ENCODE measurements around the gene SEC22A. TPM values are rescaled to one million over a fixed set of nuclear protein-coding genes. Genes with fewer than 3 reads are reported as not detected.

Gene SEC22A
- total RNA-seq, 1 donor from 2014 or later, result 17.7 TPM

DNA sequence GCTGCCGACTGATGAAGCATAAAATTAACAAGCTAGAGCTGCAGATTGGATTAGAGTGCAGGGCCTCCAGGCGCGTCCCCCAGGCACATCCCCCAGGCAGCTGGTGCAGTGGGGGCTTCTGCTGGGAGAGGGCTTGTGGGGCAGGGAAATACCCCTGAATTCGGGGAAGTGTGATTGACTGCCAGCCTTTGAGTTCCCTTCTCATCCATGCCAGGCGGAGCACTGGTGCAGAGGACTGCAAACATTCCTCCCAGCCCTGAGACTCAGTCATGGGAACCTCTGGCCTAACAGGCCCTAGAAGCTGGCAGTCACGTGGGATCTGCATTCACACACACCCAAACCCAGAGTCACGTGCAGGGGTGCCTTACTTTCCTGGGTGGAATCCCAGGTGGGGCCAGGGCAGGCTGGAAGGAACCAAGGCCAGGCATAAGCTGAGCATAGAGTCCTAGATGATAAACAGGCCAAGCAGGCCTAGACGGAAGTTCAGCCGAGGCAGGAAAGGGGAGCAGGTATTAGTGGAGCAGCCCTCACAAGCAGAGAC is 46.2 kb upstream of the SEC22A start:
- intact Hi-C loops (cut with DNase I), result no loop called here
- H3K27me3 ChIP-seq, result no peaks in the 10 kb centered on the region
- TF ChIP-seq POLR2AphosphoS5 (IDR thresholded peaks at IDR 0.05; ENCODE audit: insufficient read depth in 1 of 2, low read depth in 1 of 2) (no peak), POLR2A (IDR thresholded peaks at IDR 0.05) (no peak)
- TF ChIP-seq, protein P1, sequence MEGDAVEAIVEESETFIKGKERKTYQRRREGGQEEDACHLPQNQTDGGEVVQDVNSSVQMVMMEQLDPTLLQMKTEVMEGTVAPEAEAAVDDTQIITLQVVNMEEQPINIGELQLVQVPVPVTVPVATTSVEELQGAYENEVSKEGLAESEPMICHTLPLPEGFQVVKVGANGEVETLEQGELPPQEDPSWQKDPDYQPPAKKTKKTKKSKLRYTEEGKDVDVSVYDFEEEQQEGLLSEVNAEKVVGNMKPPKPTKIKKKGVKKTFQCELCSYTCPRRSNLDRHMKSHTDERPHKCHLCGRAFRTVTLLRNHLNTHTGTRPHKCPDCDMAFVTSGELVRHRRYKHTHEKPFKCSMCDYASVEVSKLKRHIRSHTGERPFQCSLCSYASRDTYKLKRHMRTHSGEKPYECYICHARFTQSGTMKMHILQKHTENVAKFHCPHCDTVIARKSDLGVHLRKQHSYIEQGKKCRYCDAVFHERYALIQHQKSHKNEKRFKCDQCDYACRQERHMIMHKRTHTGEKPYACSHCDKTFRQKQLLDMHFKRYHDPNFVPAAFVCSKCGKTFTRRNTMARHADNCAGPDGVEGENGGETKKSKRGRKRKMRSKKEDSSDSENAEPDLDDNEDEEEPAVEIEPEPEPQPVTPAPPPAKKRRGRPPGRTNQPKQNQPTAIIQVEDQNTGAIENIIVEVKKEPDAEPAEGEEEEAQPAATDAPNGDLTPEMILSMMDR (IDR thresholded peaks at IDR 0.05), result no peak
- peak in 1 of 2 donors; percentile 80 for DNase-seq (ENCODE audit: extremely low spot score in 2 of 2)
- H3K4me3 ChIP-seq, result no peak overlapping the region
- H3K36me3 ChIP-seq, result peaks cover 0 to 12% of the 10 kb centered on the region in 2 donors
- no peaks in the 10 kb centered on the region for H3K9me3 ChIP-seq
- H3K4me1 ChIP-seq, result no peaks in the 10 kb centered on the region
- no peak overlapping the region for H3K27ac ChIP-seq

GRCh38 chr3:123156276-123156995 is 45.3 kb upstream of the SEC22A start:
- Histone ChIP-seq H3K4me1 (no peaks in the 10 kb centered on the region), H3K27me3 (no peaks in the 10 kb centered on the region), H3K36me3 (peaks cover 0 to 9% of the 10 kb centered on the region in 2 donors), H3K4me3 (no peak overlapping the region), H3K27ac (no peak overlapping the region), H3K9me3 (no peaks in the 10 kb centered on the region)
- intact Hi-C loops (cut with DNase I), result no loop called here
- TF ChIP-seq, protein P1 (IDR thresholded peaks at IDR 0.05), result no peak
- TF ChIP-seq POLR2A (IDR thresholded peaks at IDR 0.05), result no peak
- no peak for TF ChIP-seq POLR2AphosphoS5 (IDR thresholded peaks at IDR 0.05; ENCODE audit: insufficient read depth in 1 of 2, low read depth in 1 of 2)
- DNase-seq (ENCODE audit: extremely low spot score in 2 of 2), result peak in 1 of 2 donors; percentile 58

GRCh38 chr3:123157209-123157597 is 44.5 kb upstream of the SEC22A start:
- intact Hi-C loops (cut with DNase I), result no loop called here
- TF ChIP-seq, protein P1 (IDR thresholded peaks at IDR 0.05), result no peak
- TF ChIP-seq POLR2AphosphoS5 (IDR thresholded peaks at IDR 0.05; ENCODE audit: insufficient read depth in 1 of 2, low read depth in 1 of 2), result no peak
- no peak for TF ChIP-seq POLR2A (IDR thresholded peaks at IDR 0.05)
- no peak overlapping the region for H3K27ac ChIP-seq
- no peaks in the 10 kb centered on the region for H3K9me3 ChIP-seq
- peaks cover 0 to 12% of the 10 kb centered on the region in 2 donors for H3K36me3 ChIP-seq
- H3K4me1 ChIP-seq, result no peaks in the 10 kb centered on the region
- no peak overlapping the region for H3K4me3 ChIP-seq
- no peaks in the 10 kb centered on the region for H3K27me3 ChIP-seq
- no peak for DNase-seq (ENCODE audit: extremely low spot score in 2 of 2)

DNA sequence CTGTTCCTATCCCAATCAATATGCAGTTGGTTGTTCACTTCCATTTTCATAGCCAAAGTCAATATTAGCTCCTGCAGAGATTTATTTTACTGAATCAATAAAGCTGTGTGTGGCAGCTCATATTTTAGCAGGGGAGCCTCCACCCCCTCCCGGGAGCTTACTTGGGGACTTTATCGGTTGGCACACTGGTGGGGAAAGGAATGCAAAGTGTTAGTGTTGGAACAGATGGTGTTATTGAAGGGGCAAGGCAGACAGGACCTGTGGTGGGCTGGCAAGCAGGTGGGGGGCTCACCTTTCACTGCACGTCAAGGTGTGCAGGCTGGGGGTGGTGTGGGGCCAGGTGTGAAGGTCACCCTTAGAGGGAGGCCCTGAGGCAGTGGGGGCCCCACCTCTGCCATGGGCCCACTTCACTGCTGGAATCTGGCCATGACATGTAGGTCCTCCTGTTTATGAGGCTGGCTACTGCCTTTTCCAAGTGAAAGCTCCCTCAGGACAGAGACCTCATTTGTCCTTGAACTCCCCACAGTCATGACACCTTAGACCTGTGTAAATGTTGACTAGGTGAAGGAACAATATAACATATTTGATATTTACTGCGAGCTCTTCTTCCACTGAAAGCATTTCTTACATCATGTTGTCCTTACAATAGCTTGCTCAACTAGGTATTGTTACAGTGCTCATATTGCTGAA is 44.0 kb upstream of the SEC22A start:
- Histone ChIP-seq H3K4me1 (no peaks in the 10 kb centered on the region), H3K27me3 (no peaks in the 10 kb centered on the region), H3K9me3 (no peaks in the 10 kb centered on the region), H3K4me3 (no peak overlapping the region), H3K36me3 (peaks cover 0 to 12% of the 10 kb centered on the region in 2 donors), H3K27ac (no peak overlapping the region)
- no peak for TF ChIP-seq POLR2AphosphoS5 (IDR thresholded peaks at IDR 0.05; ENCODE audit: insufficient read depth in 1 of 2, low read depth in 1 of 2)
- TF ChIP-seq POLR2A (IDR thresholded peaks at IDR 0.05), result no peak
- TF ChIP-seq, protein P1 (IDR thresholded peaks at IDR 0.05), result no peak
- intact Hi-C loops (cut with DNase I), result no loop called here
- no peak for DNase-seq (ENCODE audit: extremely low spot score in 2 of 2)
